RWPE1 (cell line): ENCODE results near the gene TEN1.
A peak's percentile ranks its signal among the peaks of the same experiment; 100 is the strongest.

Experiments
- CTCF ChIA-PET: fragments of 350-600 bp; sonication (Branson Sonifier 250); formaldehyde crosslinking; extraction: SDS; loops from one replicate; lab custom pipeline; 2021; lab: Yijun Ruan, JAX
- POLR2A ChIA-PET: fragments of 400-600 bp; formaldehyde crosslinking; extraction: SDS; loops from one replicate; lab custom pipeline; 2020; ENCODE audit warnings: antibody characterized with exemption; ENCODE audit not compliant: low non-redundant PET; lab: Yijun Ruan, JAX
- DNase-seq: peaks from one replicate; pipeline ENCODE4 v3.0.0; 2012; ENCODE audit warnings: low spot score
- H3K27ac ChIP-seq: fragments of 450-650 bp; 2 replicates; pipeline ENCODE4 v1.5.1; 2017
- CTCF ChIP-seq: fragments of 450-650 bp; conservative IDR thresholded peaks from 2 replicates; pipeline ENCODE4 v1.5.1; 2017; ENCODE audit warnings: low read depth, mild to moderate bottlenecking

Gene TEN1

DNA sequence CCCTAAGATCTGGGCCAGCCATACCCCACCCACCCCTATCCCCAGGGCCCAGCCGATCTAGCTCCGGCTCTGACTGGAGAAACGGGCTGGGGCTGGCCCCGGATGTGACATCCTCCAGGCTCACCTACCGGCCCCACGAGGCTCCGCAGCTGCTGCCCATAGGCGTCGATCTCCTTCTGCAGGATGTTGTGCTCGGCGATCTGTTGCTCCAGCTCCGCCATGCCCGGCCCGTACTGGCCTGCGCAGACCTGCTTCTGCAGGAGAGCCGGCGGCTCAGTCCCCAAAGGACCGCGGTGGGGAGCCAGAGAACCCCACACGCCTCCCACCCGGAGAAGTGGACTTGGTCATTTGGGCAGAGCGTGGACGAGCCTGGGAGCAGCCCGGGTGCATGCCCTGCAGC, 43.2 kb downstream of the TEN1 start:
- POLR2A ChIA-PET: interaction anchor here (0.6 kb wide), 1 partner anchor 282 kb away, joined by 6 read pairs; no protein-coding TSS in a partner anchor
- no peak for TF ChIP-seq CTCF
- H3K27ac ChIP-seq: no peak overlapping the region
- CTCF ChIA-PET: no interaction called here
- DNase-seq: no peak

- TF ChIP-seq CTCF: no peak
- ChIA-PET POLR2A (no interaction called here), CTCF (interaction anchor here (0.6 to 0.9 kb wide), 2 partner anchors 9 to 18 kb away, joined by 3 to 4 read pairs; no protein-coding TSS in a partner anchor)
- H3K27ac ChIP-seq: no peak overlapping the region
- no peak for DNase-seq
These were observed 44.2 kb downstream of the TEN1 start for GRCh38 chr17:76022973-76023899.

GRCh38 chr17:76023900-76024237, 44.8 kb downstream of the TEN1 start:
- POLR2A ChIA-PET: no interaction called here
- H3K27ac ChIP-seq: no peak overlapping the region
- CTCF ChIA-PET: interaction anchor here (0.6 to 0.9 kb wide), 2 partner anchors 10 to 19 kb away, joined by 3 to 4 read pairs; no protein-coding TSS in a partner anchor
- no peak for TF ChIP-seq CTCF
- no peak for DNase-seq

GRCh38 chr17:76024353-76024752, 45.3 kb downstream of the TEN1 start:
- no peak for TF ChIP-seq CTCF

DNA sequence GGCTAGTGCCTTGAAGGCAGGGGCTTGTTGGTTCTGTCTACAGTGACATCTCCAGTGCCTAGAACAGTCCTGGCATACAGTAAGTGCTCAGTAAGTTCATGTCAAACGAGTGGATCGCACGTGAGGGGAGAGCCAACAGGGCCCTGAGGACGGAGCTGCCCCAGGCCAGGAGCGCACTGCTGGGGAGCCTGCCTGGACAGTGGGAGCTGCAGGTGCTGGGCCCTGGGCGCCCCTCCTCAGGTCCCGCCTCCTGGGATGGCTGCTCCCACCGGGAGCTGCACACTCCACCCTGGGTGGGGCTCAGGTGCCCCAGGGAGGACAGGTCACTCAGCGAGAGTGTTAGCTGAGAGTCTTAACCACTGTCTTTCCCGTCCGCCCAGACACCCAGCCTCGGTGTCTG, 46.3 kb downstream of the TEN1 start:
- H3K27ac ChIP-seq: peak overlapping the region; percentile 85
- TF ChIP-seq CTCF: no peak
- POLR2A ChIA-PET: no interaction called here
- CTCF ChIA-PET: interaction anchor here (1.4 kb wide), 1 partner anchor 12 kb away, joined by 4 read pairs; no protein-coding TSS in a partner anchor
- DNase-seq: no peak

More at GRCh38 chr17:76024353-76024752, 45.3 kb downstream of the TEN1 start:
- DNase-seq: no peak
- POLR2A ChIA-PET: no interaction called here
- CTCF ChIA-PET: interaction anchor here (0.6 to 0.9 kb wide), 2 partner anchors 10 to 19 kb away, joined by 3 to 4 read pairs; no protein-coding TSS in a partner anchor
- H3K27ac ChIP-seq: no peak overlapping the region

DNA sequence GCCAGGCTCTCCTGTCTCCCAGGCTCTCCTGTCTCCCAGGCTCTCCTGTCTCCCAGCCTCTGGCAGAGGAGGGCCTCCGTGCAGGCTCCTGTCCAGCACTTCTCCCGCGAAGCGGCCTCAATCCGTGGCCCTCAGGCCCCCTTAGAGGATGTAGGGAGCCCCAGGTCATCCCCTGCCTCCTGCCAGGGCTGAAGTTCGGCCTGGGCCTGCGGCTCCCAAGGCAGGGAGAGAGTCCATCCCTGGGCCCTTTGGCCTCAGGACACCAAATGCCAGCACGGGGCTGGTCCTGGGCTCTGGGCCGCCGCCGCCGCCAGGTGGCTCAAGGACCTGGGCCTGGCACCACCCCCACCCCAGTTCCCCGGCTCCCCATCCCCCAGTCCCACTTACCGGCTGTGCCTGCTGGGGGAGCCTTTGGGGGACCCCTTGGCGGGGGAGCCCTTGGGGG, 47.7 kb downstream of the TEN1 start:
- peak overlapping the region; percentile 85 for H3K27ac ChIP-seq
- DNase-seq: no peak
- TF ChIP-seq CTCF: no peak
- POLR2A ChIA-PET: interaction anchor here (0.6 kb wide), 1 partner anchor 188 kb away, joined by 3 read pairs; no protein-coding TSS in a partner anchor
- CTCF ChIA-PET: interaction anchor here (0.5 to 1.1 kb wide), 2 partner anchors 22 to 246 kb away, joined by 5 to 7 read pairs; no protein-coding TSS in a partner anchor
